GM12891 (cell line): Measurements from ENCODE around the gene BRF1.

ENCODE experiments used
- PAX5 ChIP-seq: IDR thresholded peaks from 2 replicates; pipeline ENCODE4 v1.6.1; 2011; ENCODE audit warnings: low read length, moderate library complexity, mild to moderate bottlenecking; ENCODE audit not compliant: insufficient read depth, severe bottlenecking
- POLR2A ChIP-seq: IDR thresholded peaks from 2 replicates; pipeline ENCODE4 v1.6.1; 2011; ENCODE audit warnings: low read depth, low read length, control low read depth
- POLR2AphosphoS5 ChIP-seq: IDR thresholded peaks from 2 replicates; pipeline ENCODE4 v1.6.1; 2011; ENCODE audit warnings: low read depth, low read length, control low read depth
- TAF1 ChIP-seq: IDR thresholded peaks from 2 replicates; pipeline ENCODE4 v1.6.1; 2011; ENCODE audit warnings: low read depth, low read length, control low read depth

DNA sequence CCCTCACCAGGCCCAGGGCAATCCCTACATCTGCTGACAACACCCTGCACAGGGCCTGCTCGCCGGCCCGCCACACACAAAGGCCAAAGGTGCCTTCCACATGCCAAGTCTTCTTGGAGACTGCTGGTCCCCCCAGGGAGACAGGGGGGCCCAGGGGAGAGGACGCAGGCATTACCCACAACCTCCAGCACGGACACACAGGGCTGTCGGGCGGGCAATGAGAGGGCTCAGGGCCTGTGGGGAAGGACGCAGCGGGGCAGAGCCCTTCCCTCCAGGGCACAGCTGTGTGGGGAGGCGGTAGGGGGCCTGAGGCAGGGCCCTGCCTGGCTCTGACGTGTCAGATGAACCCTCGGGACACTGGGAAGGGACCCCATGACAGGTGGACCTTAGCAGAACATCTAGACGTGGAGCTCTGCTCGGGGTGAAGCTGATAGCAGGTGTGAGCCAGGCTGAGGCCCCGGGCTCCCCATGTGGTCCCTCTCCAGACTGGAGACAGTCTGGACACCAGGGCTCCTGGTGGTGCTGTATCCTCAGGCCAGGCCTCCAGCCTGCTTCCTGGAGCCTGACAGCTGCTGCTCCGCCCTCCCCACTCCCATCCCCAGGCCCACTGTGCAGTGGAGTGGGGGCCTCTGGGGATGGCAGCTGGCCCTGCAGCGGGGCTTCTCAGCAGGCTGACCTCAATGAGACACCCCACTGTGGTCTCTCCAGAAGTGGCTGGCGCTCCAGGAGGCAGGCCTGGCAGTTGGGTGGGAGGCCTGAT, 88.1 kb downstream of the BRF1 start:
- TF ChIP-seq POLR2A: no peak
- TF ChIP-seq TAF1: no peak
- TF ChIP-seq POLR2AphosphoS5: no peak
- no peak for TF ChIP-seq PAX5
